ENCODE data around the gene CREB3L1.

Gene CREB3L1

DNA sequence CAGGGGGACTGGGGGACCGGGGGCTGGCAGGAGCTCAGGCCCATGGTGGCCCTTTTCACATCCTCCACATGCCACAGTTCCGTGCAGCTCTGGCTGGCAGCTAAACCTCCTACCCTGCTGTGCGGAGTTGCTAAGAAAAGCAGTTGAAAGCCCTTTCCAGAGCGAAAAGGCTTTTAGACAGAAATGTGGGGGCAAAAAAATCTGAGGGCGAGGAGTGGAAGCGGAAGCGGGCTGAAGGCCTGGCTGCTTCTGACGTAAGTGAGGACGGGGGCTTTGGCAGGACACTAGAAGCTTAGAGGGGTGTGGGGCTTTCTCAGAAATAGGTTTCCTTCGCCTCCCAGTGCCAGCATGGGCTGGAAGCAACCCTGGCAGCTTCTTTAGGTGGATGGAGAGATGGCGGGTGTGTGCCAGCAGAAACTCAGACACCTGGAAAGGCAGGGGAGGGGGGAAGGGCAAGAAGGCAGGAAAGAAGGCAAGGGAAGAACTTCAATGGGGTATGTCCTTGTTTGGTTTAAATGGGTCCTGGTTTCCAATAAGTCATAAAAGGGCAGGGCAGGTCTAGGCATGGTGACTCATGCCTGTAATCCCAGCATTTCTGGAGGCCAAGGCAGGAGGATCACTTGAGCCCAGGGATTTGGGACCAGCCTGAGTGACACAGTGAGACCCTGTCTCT, 58.6 kb downstream of the CREB3L1 start:
- WGBS (ENCODE audit: extremely low coverage, insufficient coverage, insufficient read length) = no CpG with 5 or more reads among the region's 11 CpGs
- Histone ChIP-seq H3K4me2 (ENCODE audit: low read length) (no peak overlapping the region), H4K8ac (ENCODE audit: low read depth, low read length) (no peak overlapping the region)

GRCh38 chr11:46336563-46337180, 59.2 kb downstream of the CREB3L1 start:
- no CpG with 5 or more reads among the region's 12 CpGs for WGBS (ENCODE audit: extremely low coverage, insufficient coverage, insufficient read length)
- Histone ChIP-seq H3K4me1 (ENCODE audit: control insufficient read depth in 1 of 2, insufficient read depth in 2 of 2, low read length in 2 of 2) (peaks cover 19 to 31% of the 10 kb centered on the region in 2 experiments), H3K27me3 (ENCODE audit: insufficient read depth, low read length) (peaks cover 25% of the 10 kb centered on the region), H4K12ac (ENCODE audit: low read depth, low read length) (no peak overlapping the region), H2AK5ac (ENCODE audit: low read length) (no peak overlapping the region), H3K9me3 (ENCODE audit: insufficient read depth, low read depth, low read length) (peaks cover 5% of the 10 kb centered on the region), H3K36me3 (ENCODE audit: control insufficient read depth in 1 of 2, insufficient read depth in 2 of 2, low read length in 2 of 2) (no peaks in the 10 kb centered on the region), H3K9ac (ENCODE audit: low read length) (no peak overlapping the region), H2BK120ac (ENCODE audit: insufficient read depth, low read length, poor library complexity) (peak overlapping the region; percentile 4), H2BK12ac (ENCODE audit: low read length) (peak overlapping the region; percentile 35), H4K8ac (ENCODE audit: low read depth, low read length) (no peak overlapping the region), H3K4me3 (ENCODE audit: low read depth, low read length) (no peak overlapping the region), H2AFZ (ENCODE audit: insufficient read depth, low read length, poor library complexity) (no peak overlapping the region), H3K79me1 (ENCODE audit: low read length) (peaks cover 15% of the 10 kb centered on the region), H3K23ac (ENCODE audit: low read length) (no peak overlapping the region), H3K4ac (ENCODE audit: low read depth, low read length) (no peak overlapping the region), H3K18ac (ENCODE audit: low read length) (no peak overlapping the region), H3K4me2 (ENCODE audit: low read length) (no peak overlapping the region), H4K91ac (ENCODE audit: low read depth, low read length) (peak overlapping the region; percentile 57), H2BK5ac (ENCODE audit: low read depth, low read length, poor library complexity) (no peak overlapping the region), H3K27ac (ENCODE audit: low read depth, low read length) (no peak overlapping the region), H3K14ac (ENCODE audit: low read length) (peak overlapping the region; percentile 22), H3K79me2 (ENCODE audit: control insufficient read depth, insufficient read depth, low read length, poor library complexity) (no peaks in the 10 kb centered on the region)
- DNase-seq = peak; percentile 64 to 75

More for the DNA sequence above, 58.6 kb downstream of the CREB3L1 start:
- peaks cover 16 to 28% of the 10 kb centered on the region in 2 experiments for H3K4me1 ChIP-seq (ENCODE audit: control insufficient read depth in 1 of 2, insufficient read depth in 2 of 2, low read length in 2 of 2)
- peaks cover 5% of the 10 kb centered on the region for H3K9me3 ChIP-seq (ENCODE audit: insufficient read depth, low read depth, low read length)
- H3K4ac ChIP-seq (ENCODE audit: low read depth, low read length) = no peak overlapping the region
- H3K27ac ChIP-seq (ENCODE audit: low read depth, low read length) = no peak overlapping the region
- no peak overlapping the region for H4K12ac ChIP-seq (ENCODE audit: low read depth, low read length)
- H2BK5ac ChIP-seq (ENCODE audit: low read depth, low read length, poor library complexity) = no peak overlapping the region
- no peak overlapping the region for H3K9ac ChIP-seq (ENCODE audit: low read length)
- H3K18ac ChIP-seq (ENCODE audit: low read length) = no peak overlapping the region
- H3K23ac ChIP-seq (ENCODE audit: low read length) = no peak overlapping the region
- H2BK12ac ChIP-seq (ENCODE audit: low read length) = peak overlapping the region; percentile 33
- peak in 1 of 2 donors; percentile 44 for DNase-seq
- H2AK5ac ChIP-seq (ENCODE audit: low read length) = peak overlapping the region; percentile 35
- peaks cover 15% of the 10 kb centered on the region for H3K79me1 ChIP-seq (ENCODE audit: low read length)
- peaks cover 29% of the 10 kb centered on the region for H3K27me3 ChIP-seq (ENCODE audit: insufficient read depth, low read length)
- peak overlapping the region; percentile 57 for H4K91ac ChIP-seq (ENCODE audit: low read depth, low read length)
- peak overlapping the region; percentile 6 for H2BK120ac ChIP-seq (ENCODE audit: insufficient read depth, low read length, poor library complexity)
- H3K79me2 ChIP-seq (ENCODE audit: control insufficient read depth, insufficient read depth, low read length, poor library complexity) = no peaks in the 10 kb centered on the region
- peak overlapping the region; percentile 36 for H3K14ac ChIP-seq (ENCODE audit: low read length)
- no peak overlapping the region for H2AFZ ChIP-seq (ENCODE audit: insufficient read depth, low read length, poor library complexity)
- no peaks in the 10 kb centered on the region for H3K36me3 ChIP-seq (ENCODE audit: control insufficient read depth in 1 of 2, insufficient read depth in 2 of 2, low read length in 2 of 2)
- no peak overlapping the region for H3K4me3 ChIP-seq (ENCODE audit: low read depth, low read length)

GRCh38 chr11:46337626-46338345, 60.3 kb downstream of the CREB3L1 start:
- no peak overlapping the region for H3K4me2 ChIP-seq (ENCODE audit: low read length)
- H4K91ac ChIP-seq (ENCODE audit: low read depth, low read length) = peak overlapping the region; percentile 41
- no peak overlapping the region for H3K27ac ChIP-seq (ENCODE audit: low read depth, low read length)

GRCh38 chr11:46338636-46338987, 61.1 kb downstream of the CREB3L1 start:
- Histone ChIP-seq H4K8ac (ENCODE audit: low read depth, low read length) (peak overlapping the region; percentile 64), H3K9me3 (ENCODE audit: insufficient read depth, low read depth, low read length) (peaks cover 5% of the 10 kb centered on the region), H3K18ac (ENCODE audit: low read length) (peak overlapping the region; percentile 43), H3K79me2 (ENCODE audit: control insufficient read depth, insufficient read depth, low read length, poor library complexity) (no peaks in the 10 kb centered on the region), H3K4me2 (ENCODE audit: low read length) (peak overlapping the region; percentile 58), H3K27me3 (ENCODE audit: insufficient read depth, low read length) (peaks cover 6% of the 10 kb centered on the region), H4K12ac (ENCODE audit: low read depth, low read length) (no peak overlapping the region), H3K4me1 (ENCODE audit: control insufficient read depth in 1 of 2, insufficient read depth in 2 of 2, low read length in 2 of 2) (peaks cover 28 to 33% of the 10 kb centered on the region in 2 experiments), H3K79me1 (ENCODE audit: low read length) (peaks cover 15% of the 10 kb centered on the region), H3K23ac (ENCODE audit: low read length) (no peak overlapping the region), H3K14ac (ENCODE audit: low read length) (no peak overlapping the region), H3K4me3 (ENCODE audit: low read depth, low read length) (no peak overlapping the region), H3K27ac (ENCODE audit: low read depth, low read length) (peak overlapping the region; percentile 55), H2BK120ac (ENCODE audit: insufficient read depth, low read length, poor library complexity) (peak overlapping the region; percentile 28), H3K9ac (ENCODE audit: low read length) (no peak overlapping the region), H2AFZ (ENCODE audit: insufficient read depth, low read length, poor library complexity) (peak overlapping the region; percentile 30), H4K91ac (ENCODE audit: low read depth, low read length) (peak overlapping the region; percentile 67), H2AK5ac (ENCODE audit: low read length) (no peak overlapping the region), H2BK5ac (ENCODE audit: low read depth, low read length, poor library complexity) (peak overlapping the region; percentile 43), H3K4ac (ENCODE audit: low read depth, low read length) (no peak overlapping the region), H3K36me3 (ENCODE audit: control insufficient read depth in 1 of 2, insufficient read depth in 2 of 2, low read length in 2 of 2) (no peaks in the 10 kb centered on the region), H2BK12ac (ENCODE audit: low read length) (peak overlapping the region; percentile 75)
- DNase-seq = peak; percentile 90 to 98
- WGBS (ENCODE audit: extremely low coverage, insufficient coverage, insufficient read length) = no CpG with 5 or more reads among the region's 9 CpGs

More at GRCh38 chr11:46337626-46338345, 60.3 kb downstream of the CREB3L1 start:
- Histone ChIP-seq H3K36me3 (ENCODE audit: control insufficient read depth in 1 of 2, insufficient read depth in 2 of 2, low read length in 2 of 2) (no peaks in the 10 kb centered on the region), H2BK5ac (ENCODE audit: low read depth, low read length, poor library complexity) (no peak overlapping the region), H3K23ac (ENCODE audit: low read length) (no peak overlapping the region), H4K12ac (ENCODE audit: low read depth, low read length) (no peak overlapping the region), H3K14ac (ENCODE audit: low read length) (no peak overlapping the region), H3K9me3 (ENCODE audit: insufficient read depth, low read depth, low read length) (peaks cover 5% of the 10 kb centered on the region), H2AK5ac (ENCODE audit: low read length) (no peak overlapping the region), H2AFZ (ENCODE audit: insufficient read depth, low read length, poor library complexity) (no peak overlapping the region), H3K9ac (ENCODE audit: low read length) (no peak overlapping the region), H3K4me3 (ENCODE audit: low read depth, low read length) (no peak overlapping the region), H3K79me2 (ENCODE audit: control insufficient read depth, insufficient read depth, low read length, poor library complexity) (no peaks in the 10 kb centered on the region), H3K18ac (ENCODE audit: low read length) (no peak overlapping the region), H3K4ac (ENCODE audit: low read depth, low read length) (no peak overlapping the region), H2BK12ac (ENCODE audit: low read length) (peak overlapping the region; percentile 21), H2BK120ac (ENCODE audit: insufficient read depth, low read length, poor library complexity) (no peak overlapping the region), H3K79me1 (ENCODE audit: low read length) (peaks cover 15% of the 10 kb centered on the region), H3K4me1 (ENCODE audit: control insufficient read depth in 1 of 2, insufficient read depth in 2 of 2, low read length in 2 of 2) (peaks cover 28 to 38% of the 10 kb centered on the region in 2 experiments), H4K8ac (ENCODE audit: low read depth, low read length) (no peak overlapping the region), H3K27me3 (ENCODE audit: insufficient read depth, low read length) (peaks cover 14% of the 10 kb centered on the region)
- WGBS (ENCODE audit: extremely low coverage, insufficient coverage, insufficient read length) = no CpG with 5 or more reads among the region's 13 CpGs
- peak in 1 of 2 donors; percentile 69 for DNase-seq

Data from trophoblast cell (in vitro differentiated cells and primary cell).